C4-2B (cell line): ENCODE results near the gene CELSR1.

Experiments used
- ZFX ChIP-seq: fragments of 450-650 bp; IDR thresholded peaks from 2 replicates; pipeline ENCODE4 v1.6.1; 2017
- TF ChIP-seq, protein P1 (sequence below): fragments of 450-650 bp; conservative IDR thresholded peaks from 2 replicates; pipeline ENCODE4 v1.5.1; 2017; ENCODE audit warnings: mild to moderate bottlenecking

DNA sequence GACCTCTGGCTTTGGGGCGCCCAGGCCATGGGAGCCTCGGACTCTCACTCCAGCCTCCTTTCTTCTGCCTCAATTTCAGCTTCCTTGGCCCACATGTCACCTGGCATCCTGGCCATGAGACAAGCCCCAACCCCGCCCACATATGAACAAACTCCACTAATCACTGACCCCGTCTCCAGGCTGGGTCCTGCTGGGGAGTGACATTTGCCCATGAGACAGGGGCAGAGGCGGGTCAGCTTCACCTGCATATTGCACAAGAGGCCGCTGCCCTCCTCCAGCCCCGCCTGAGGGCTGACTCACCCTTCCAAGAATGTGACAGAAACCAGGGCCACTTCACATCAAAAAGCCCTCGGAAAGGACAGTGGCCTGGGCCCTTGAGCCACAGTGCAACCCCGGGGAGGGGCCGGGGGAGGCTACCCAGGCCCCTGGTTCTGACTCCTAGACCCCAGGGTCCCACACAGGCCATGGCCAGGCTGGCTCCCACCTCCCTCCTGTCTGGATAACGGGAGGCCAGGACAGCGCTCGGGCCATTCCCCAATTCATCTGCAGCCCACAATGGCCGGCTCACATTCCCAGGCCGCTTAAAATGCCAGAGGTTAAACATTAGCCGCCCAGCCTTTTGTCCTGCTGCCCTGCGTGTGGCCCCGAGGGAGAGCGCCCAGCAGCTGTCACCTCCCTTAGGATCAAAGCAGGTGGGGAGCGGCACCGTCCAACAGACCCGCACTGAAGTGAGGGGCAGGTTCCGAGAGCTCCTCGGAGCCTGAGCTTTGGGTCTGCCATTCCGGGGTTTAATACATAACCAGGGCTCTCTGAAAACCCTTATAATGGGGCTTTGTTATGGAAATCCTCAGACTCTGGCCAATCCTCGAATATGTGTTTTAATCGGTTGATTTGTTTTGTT lies 159.6 kb downstream of the CELSR1 start:
- TF ChIP-seq, protein P1, sequence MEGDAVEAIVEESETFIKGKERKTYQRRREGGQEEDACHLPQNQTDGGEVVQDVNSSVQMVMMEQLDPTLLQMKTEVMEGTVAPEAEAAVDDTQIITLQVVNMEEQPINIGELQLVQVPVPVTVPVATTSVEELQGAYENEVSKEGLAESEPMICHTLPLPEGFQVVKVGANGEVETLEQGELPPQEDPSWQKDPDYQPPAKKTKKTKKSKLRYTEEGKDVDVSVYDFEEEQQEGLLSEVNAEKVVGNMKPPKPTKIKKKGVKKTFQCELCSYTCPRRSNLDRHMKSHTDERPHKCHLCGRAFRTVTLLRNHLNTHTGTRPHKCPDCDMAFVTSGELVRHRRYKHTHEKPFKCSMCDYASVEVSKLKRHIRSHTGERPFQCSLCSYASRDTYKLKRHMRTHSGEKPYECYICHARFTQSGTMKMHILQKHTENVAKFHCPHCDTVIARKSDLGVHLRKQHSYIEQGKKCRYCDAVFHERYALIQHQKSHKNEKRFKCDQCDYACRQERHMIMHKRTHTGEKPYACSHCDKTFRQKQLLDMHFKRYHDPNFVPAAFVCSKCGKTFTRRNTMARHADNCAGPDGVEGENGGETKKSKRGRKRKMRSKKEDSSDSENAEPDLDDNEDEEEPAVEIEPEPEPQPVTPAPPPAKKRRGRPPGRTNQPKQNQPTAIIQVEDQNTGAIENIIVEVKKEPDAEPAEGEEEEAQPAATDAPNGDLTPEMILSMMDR, result no peak
- no peak for TF ChIP-seq ZFX
